CD4-positive, alpha-beta T cell treated with Interleukin-6 for 4 hours (primary cell): ENCODE data around the gene RNF183.
"Not testable (repeated sequence)": the region's sequence is repeated elsewhere in the genome, so short reads cannot be mapped to it uniquely, and the experiment has no call there.

Experiments used
- DNase-seq: peaks from one replicate; pipeline ENCODE4 v3.0.0-alpha.2; 2020; ENCODE audit warnings: mixed read lengths

RNF183 gene

GRCh38 chr9:113269871-113270270, 33.3 kb downstream of the RNF183 start:
- no peak for DNase-seq

- DNase-seq: no peak
These were observed 33.8 kb downstream of the RNF183 start for GRCh38 chr9:113269355-113269754.

DNA sequence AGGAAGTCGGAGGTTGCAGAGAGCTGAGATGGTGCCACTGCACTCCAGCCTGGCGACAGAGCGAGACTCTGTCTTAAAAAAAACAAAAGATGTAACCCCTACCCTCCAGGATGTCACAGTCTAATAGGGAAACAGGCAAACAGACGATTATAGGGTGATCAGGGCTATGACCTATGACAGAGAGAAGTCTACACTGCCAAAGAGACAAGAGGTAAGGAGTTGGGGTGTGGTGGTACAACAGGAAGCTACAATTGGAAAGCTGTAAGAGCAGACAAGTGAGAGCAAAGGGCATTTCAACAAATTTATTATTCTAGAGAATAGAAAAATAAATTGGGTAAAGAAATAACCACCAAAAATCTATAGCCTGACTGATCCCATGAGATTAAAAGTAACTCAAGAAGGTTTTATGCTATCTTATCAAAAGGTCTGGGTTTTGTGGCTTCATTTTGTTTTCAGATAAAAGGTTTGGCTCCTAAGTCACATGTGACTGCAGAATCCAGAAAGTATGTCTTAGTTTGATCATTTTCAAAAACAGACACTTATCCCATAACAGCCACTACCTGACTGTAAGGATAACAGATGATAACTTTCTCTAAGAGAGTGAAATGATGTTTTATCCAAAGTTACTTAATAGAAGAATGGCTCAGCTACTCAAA, 35.1 kb downstream of the RNF183 start:
- DNase-seq: no peak

- DNase-seq: no peak
These were observed 37.0 kb downstream of the RNF183 start for GRCh38 chr9:113266174-113266573.

DNA sequence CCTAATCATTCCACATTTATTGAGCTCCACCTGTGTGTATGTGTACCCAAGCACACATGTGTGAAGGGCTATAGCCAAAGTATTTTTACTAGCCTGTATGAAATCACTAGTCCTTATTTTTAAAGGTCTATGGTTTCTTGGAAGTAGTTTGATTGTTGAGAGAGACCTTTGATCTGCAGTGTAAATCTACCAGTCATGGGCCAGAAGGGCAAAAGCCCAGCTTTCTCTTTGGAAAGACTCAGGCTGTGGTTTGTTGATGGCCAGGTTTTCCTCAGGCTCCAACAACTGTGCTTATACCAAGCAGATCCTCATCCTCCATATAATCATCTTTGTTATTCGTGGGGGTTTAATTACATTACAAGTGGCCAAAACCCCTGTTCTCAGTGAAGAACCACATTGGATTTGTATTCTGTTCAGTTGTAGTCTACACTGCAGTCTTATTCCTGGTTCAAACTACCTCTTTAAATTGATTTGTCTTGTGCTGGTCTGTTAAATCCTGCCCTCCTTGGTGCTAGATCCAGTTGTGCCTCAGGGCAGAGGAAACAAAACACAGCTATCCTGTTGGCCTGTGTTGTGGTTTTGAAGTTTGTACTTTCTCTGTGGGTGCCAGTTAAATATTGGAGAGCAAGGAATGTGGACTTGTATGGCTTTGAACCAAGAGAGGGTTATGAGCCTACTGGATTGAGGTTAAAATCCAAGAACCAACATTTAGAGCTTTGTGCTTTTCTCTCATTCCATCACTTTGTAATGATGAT, 41.1 kb downstream of the RNF183 start:
- no peak for DNase-seq

GRCh38 chr9:113258282-113258681, 44.9 kb downstream of the RNF183 start:
- no peak for DNase-seq

GRCh38 chr9:113257863-113258262, 45.3 kb downstream of the RNF183 start:
- DNase-seq: no peak

DNA sequence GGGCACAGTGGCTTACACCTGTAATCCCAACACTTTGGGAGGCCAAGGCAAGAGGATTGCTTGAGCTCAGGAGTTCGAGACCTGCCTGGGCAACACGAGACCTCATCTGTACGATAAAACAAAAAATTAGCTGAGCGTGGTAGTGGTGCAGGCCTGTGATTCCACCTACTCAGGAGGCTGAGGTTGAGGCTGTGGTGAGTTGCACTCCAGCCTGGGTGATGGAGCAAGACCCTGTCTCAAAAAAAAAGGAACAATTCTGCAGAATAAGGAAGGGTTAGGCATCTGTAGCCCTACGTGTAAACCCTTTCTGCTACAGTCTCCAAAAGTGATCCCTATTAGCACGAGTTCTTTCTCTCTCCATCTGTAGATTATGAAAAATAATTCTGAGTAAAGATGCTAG, 47.7 kb downstream of the RNF183 start:
- DNase-seq: no peak

GRCh38 chr9:113254991-113255390, 48.2 kb downstream of the RNF183 start:
- DNase-seq: no peak

GRCh38 chr9:113250807-113251206, 52.4 kb downstream of the RNF183 start:
- no peak for DNase-seq

GRCh38 chr9:113249661-113250060, 53.5 kb downstream of the RNF183 start:
- not testable (repeated sequence) for DNase-seq

DNA sequence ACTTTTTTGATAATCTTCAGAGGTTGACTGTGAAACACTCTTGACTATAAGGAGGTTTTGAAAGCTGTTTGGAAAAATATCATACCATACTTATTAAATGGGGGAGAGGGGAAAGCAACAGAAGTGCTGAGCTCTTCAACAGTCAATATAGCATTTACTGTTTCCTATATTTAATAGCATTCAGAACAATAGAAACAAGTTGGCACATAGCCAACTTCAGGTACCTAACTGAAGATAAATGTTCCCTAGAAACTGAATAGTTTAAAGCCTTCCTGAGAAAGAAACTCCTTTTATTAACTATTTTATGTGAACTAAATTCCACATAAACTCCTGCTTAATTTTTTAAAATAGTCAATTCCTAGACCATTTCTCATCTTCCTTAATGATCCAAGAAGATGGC, 55.5 kb downstream of the RNF183 start:
- DNase-seq: no peak
